GM12891 (cell line): ENCODE results near the gene AGBL1.

ENCODE experiments used
- DNase-seq: peaks from one replicate; pipeline ENCODE4 v3.0.0; 2011; ENCODE audit warnings: low spot score; ENCODE audit not compliant: insufficient read length
- FAIRE-seq: peaks from 2 replicates; lab custom pipeline; 2011; peaks lifted over from hg19 to GRCh38; lab: Jason Lieb, UNC
- PAX5 ChIP-seq: IDR thresholded peaks from 2 replicates; pipeline ENCODE4 v1.6.1; 2011; ENCODE audit warnings: low read length, moderate library complexity, mild to moderate bottlenecking; ENCODE audit not compliant: insufficient read depth, severe bottlenecking
- POLR2A ChIP-seq: IDR thresholded peaks from 2 replicates; pipeline ENCODE4 v1.6.1; 2011; ENCODE audit warnings: low read depth, low read length, control low read depth
- POLR2AphosphoS5 ChIP-seq: IDR thresholded peaks from 2 replicates; pipeline ENCODE4 v1.6.1; 2011; ENCODE audit warnings: low read depth, low read length, control low read depth
- POU2F2 ChIP-seq: IDR thresholded peaks from 2 replicates; pipeline ENCODE4 v1.6.1; 2011; ENCODE audit warnings: low read depth, mild to moderate bottlenecking, control low read depth, low read length, moderate library complexity
- SPI1 ChIP-seq: IDR thresholded peaks from 2 replicates; pipeline ENCODE4 v1.6.1; 2011; ENCODE audit warnings: low read depth, low read length, control low read depth
- TAF1 ChIP-seq: IDR thresholded peaks from 2 replicates; pipeline ENCODE4 v1.6.1; 2011; ENCODE audit warnings: low read depth, low read length, control low read depth

The AGBL1 gene

GRCh38 chr15:86948719-86949118 is 869.0 kb downstream of the AGBL1 start:
- TF ChIP-seq POLR2A (no peak), POLR2AphosphoS5 (no peak), SPI1 (no peak), PAX5 (no peak), POU2F2 (no peak), TAF1 (no peak)
- DNase-seq = no peak
- no peak for FAIRE-seq

- FAIRE-seq = no peak
- no peak for DNase-seq
- no peak for TF ChIP-seq PAX5
- no peak for TF ChIP-seq POU2F2
- TF ChIP-seq TAF1 = no peak
- no peak for TF ChIP-seq SPI1
- TF ChIP-seq POLR2AphosphoS5 = no peak
- TF ChIP-seq POLR2A = no peak
Measured at GRCh38 chr15:86959254-86959653, 879.6 kb downstream of the AGBL1 start.

- DNase-seq (no peak), FAIRE-seq (no peak)
- TF ChIP-seq SPI1 (no peak), POLR2AphosphoS5 (no peak), PAX5 (no peak), TAF1 (no peak), POLR2A (no peak), POU2F2 (no peak)
Measured at GRCh38 chr15:86961669-86962068, 882.0 kb downstream of the AGBL1 start.

- TF ChIP-seq POLR2AphosphoS5 (no peak), PAX5 (no peak), TAF1 (no peak), SPI1 (no peak), POLR2A (no peak), POU2F2 (no peak)
- FAIRE-seq = no peak
- no peak for DNase-seq
Measured at GRCh38 chr15:86964271-86964670, 884.6 kb downstream of the AGBL1 start.

GRCh38 chr15:86968244-86968643 is 888.6 kb downstream of the AGBL1 start:
- TF ChIP-seq SPI1 = no peak
- no peak for DNase-seq
- FAIRE-seq = no peak

- no peak for TF ChIP-seq POU2F2
- no peak for TF ChIP-seq TAF1
- no peak for TF ChIP-seq POLR2AphosphoS5
- no peak for TF ChIP-seq PAX5
- TF ChIP-seq POLR2A = no peak
- no peak for TF ChIP-seq SPI1
- FAIRE-seq = no peak
- DNase-seq = no peak
Measured at GRCh38 chr15:86969364-86969763, 889.7 kb downstream of the AGBL1 start.

GRCh38 chr15:86973284-86973844 is 893.7 kb downstream of the AGBL1 start:
- TF ChIP-seq PAX5 = no peak
- no peak for TF ChIP-seq POLR2A
- TF ChIP-seq POU2F2 = no peak
- no peak for TF ChIP-seq SPI1
- no peak for TF ChIP-seq POLR2AphosphoS5
- TF ChIP-seq TAF1 = no peak
- no peak for FAIRE-seq
- DNase-seq = no peak

- DNase-seq (no peak), FAIRE-seq (no peak)
- TF ChIP-seq TAF1 (no peak), POLR2A (no peak), SPI1 (no peak), PAX5 (no peak), POLR2AphosphoS5 (no peak), POU2F2 (no peak)
Measured at GRCh38 chr15:86988033-86988432, 908.4 kb downstream of the AGBL1 start.

- no peak for FAIRE-seq
- DNase-seq = no peak
- TF ChIP-seq TAF1 (no peak), PAX5 (no peak), POLR2AphosphoS5 (no peak), POU2F2 (no peak), POLR2A (no peak), SPI1 (no peak)
Measured at GRCh38 chr15:87021751-87022150, 942.1 kb downstream of the AGBL1 start.

- DNase-seq = no peak
- TF ChIP-seq POU2F2 (no peak), PAX5 (no peak), TAF1 (no peak), SPI1 (no peak), POLR2A (no peak), POLR2AphosphoS5 (no peak)
- no peak for FAIRE-seq
Measured at GRCh38 chr15:87031540-87032230, 952.0 kb downstream of the AGBL1 start.
